Right lobe of liver (tissue), 6 donors: ENCODE measurements around the gene COL27A1. TPM values are rescaled to one million over a fixed set of nuclear protein-coding genes. Genes with fewer than 3 reads are reported as not detected.

Experiments
- ATAC-seq, 4 donors: fragments of 200-7000 bp; cut with Tn5 transposase; one replicate each; pipeline ENCODE4 v1.9.1; 2020; ENCODE audit warnings: mild to moderate bottlenecking in 4 of 4, moderate library complexity in 4 of 4
- DNase-seq, 3 donors: peaks; one replicate each; pipeline ENCODE4 v3.0.0-alpha.2; 2020
- H3K27ac ChIP-seq, 3 donors: fragments of 200-600 bp; one replicate each; pipeline ENCODE4 v1.8.0; 2022
- H3K27me3 ChIP-seq, 2 donors: fragments of 200-600 bp; one replicate each; pipeline ENCODE4 v1.8.0; 2022
- H3K36me3 ChIP-seq, 4 donors: fragments of 200-600 bp; sonication (generic) in 1 of 4; one replicate each; pipeline versions ENCODE4 v1.5.1 to v1.8.0; 2017 to 2022; ENCODE audit warnings: control low read depth in 1 of 4
- H3K4me1 ChIP-seq, 4 donors: fragments of 200-600 bp; sonication (generic) in 1 of 4; one replicate each; pipeline versions ENCODE4 v1.5.1 to v1.8.0; 2017 to 2022; ENCODE audit warnings: control low read depth in 1 of 4
- H3K4me3 ChIP-seq, 3 donors: fragments of 200-600 bp; one replicate each; pipeline ENCODE4 v1.8.0; 2022
- H3K9me3 ChIP-seq, 4 donors: fragments of 200-600 bp; sonication (generic) in 1 of 4; one replicate each; pipeline versions ENCODE4 v1.5.1 to v1.8.0; 2017 to 2022; ENCODE audit warnings: control low read depth in 1 of 4
- CTCF ChIP-seq, 4 donors: fragments of 200-600 bp in 3 of 4; fragments of 450-650 bp in 1 of 4; IDR thresholded peaks; one replicate each; pipeline versions ENCODE4 v1.5.1 to v1.8.0; 2016 to 2022; ENCODE audit warnings: antibody characterized with exemption in 4 of 4, mild to moderate bottlenecking in 2 of 4
- POLR2A ChIP-seq: fragments of 450-650 bp; IDR thresholded peaks from one replicate; pipeline ENCODE4 v1.6.1; 2017; ENCODE audit warnings: antibody characterized with exemption, mild to moderate bottlenecking
- WGBS: methylation state at CpG from one replicate; pipeline ENCODE4 v1.1.6; 2018; ENCODE audit warnings: low coverage, low lambda C conversion rate; ENCODE audit not compliant: insufficient coverage; ENCODE audit errors: missing lambda C conversion rate; 5-methylcytosine and 5-hydroxymethylcytosine counted together
- intact Hi-C, 2 donors: fragments of 100-400 bp; cut with DNase I; formaldehyde crosslinking; loops; one replicate each; pipeline versions ENCODE4 v1.11.2 to v1.14.1; 2022
- total RNA-seq, 6 experiments: library from RNA; depleted of rRNA in 2 of 6; stranded (reverse); fragments of >200 nt in 2 of 6; fragmentation: NEBNext Ultra II Directional in 3 of 6; extraction: Animal tissue kit (Norgen Biotek cat#: 25700) in 3 of 6; gene quantifications; one replicate each; pipeline versions ENCODE4 v1.1.0 to v1.2.4, GENCODE V29; 2016 to 2023
- donor health status: DM: no; HTN: yes; CAD: no.
- donor health status: DM: no; HTN: no; CAD: no.
- donor health status: DM: no; HTN: no; CAD: no.
- donor health status: DM: no; HTN: yes; CAD: no.
- donor health status: DM: no; HTN: yes; CAD: no.

The COL27A1 gene
- total RNA-seq, 6 experiments from 2014 or later, result 11.8 to 51.9 (median 29.3) TPM

- Histone ChIP-seq H3K9me3 (no peaks in the 10 kb centered on the region), H3K27ac (no peak overlapping the region), H3K36me3 (peaks cover 0 to 49% (median 4%) of the 10 kb centered on the region in 4 donors), H3K4me3 (no peak overlapping the region), H3K4me1 (no peaks in the 10 kb centered on the region), H3K27me3 (no peaks in the 10 kb centered on the region)
- TF ChIP-seq POLR2A (no peak), CTCF (IDR thresholded peaks at IDR 0.05) (peak; percentile 80 to 92 (median 84))
- intact Hi-C loops, result no loop called here
- 0% methylated on average over 1 of the region's 16 CpGs for WGBS
- peak; percentile 61 to 78 (median 72) for ATAC-seq
- DNase-seq, result peak in 1 of 3 donors; percentile 58
Measured at GRCh38 chr9:114339130-114339908, 184.0 kb downstream of the COL27A1 start.

GRCh38 chr9:114341152-114341830 is 186.0 kb downstream of the COL27A1 start:
- H3K36me3 ChIP-seq, result peaks cover 0 to 69% (median 15%) of the 10 kb centered on the region in 4 donors
- ATAC-seq, result no peak
- no peak for TF ChIP-seq POLR2A
- no peak for TF ChIP-seq CTCF (IDR thresholded peaks at IDR 0.05)
- DNase-seq, result no peak
- intact Hi-C loops, result no loop called here
- H3K4me1 ChIP-seq, result no peaks in the 10 kb centered on the region
- no peaks in the 10 kb centered on the region for H3K27me3 ChIP-seq
- no peak overlapping the region for H3K4me3 ChIP-seq
- no peak overlapping the region for H3K27ac ChIP-seq
- no peaks in the 10 kb centered on the region for H3K9me3 ChIP-seq
- 77% methylated on average over 3 of the region's 12 CpGs for WGBS

GRCh38 chr9:114341991-114342390 is 186.7 kb downstream of the COL27A1 start:
- 100% methylated on average over 1 of the region's 4 CpGs for WGBS
- Histone ChIP-seq H3K27ac (no peak overlapping the region), H3K4me1 (no peaks in the 10 kb centered on the region), H3K4me3 (no peak overlapping the region), H3K27me3 (no peaks in the 10 kb centered on the region), H3K36me3 (peaks cover 7 to 70% (median 21%) of the 10 kb centered on the region in 4 donors), H3K9me3 (no peaks in the 10 kb centered on the region)
- ATAC-seq, result no peak
- no peak for DNase-seq
- intact Hi-C loops, result no loop called here
- TF ChIP-seq POLR2A, result no peak
- TF ChIP-seq CTCF (IDR thresholded peaks at IDR 0.05), result no peak

GRCh38 chr9:114342755-114343440 is 187.6 kb downstream of the COL27A1 start:
- 75% methylated on average over 3 of the region's 5 CpGs for WGBS
- no peaks in the 10 kb centered on the region for H3K4me1 ChIP-seq
- DNase-seq (no peak), ATAC-seq (no peak)
- no peak overlapping the region for H3K4me3 ChIP-seq
- H3K27ac ChIP-seq, result no peak overlapping the region
- no peak for TF ChIP-seq CTCF (IDR thresholded peaks at IDR 0.05)
- no peak for TF ChIP-seq POLR2A
- H3K36me3 ChIP-seq, result peaks cover 7 to 75% (median 25%) of the 10 kb centered on the region in 4 donors
- H3K27me3 ChIP-seq, result no peaks in the 10 kb centered on the region
- intact Hi-C loops, result no loop called here
- H3K9me3 ChIP-seq, result no peaks in the 10 kb centered on the region
